HCT116 (cell line): Measurements from ENCODE around the gene POLG.

Source experiments
- EGR1 ChIP-seq: IDR thresholded peaks from 2 replicates; pipeline ENCODE4 v1.6.1; 2012; ENCODE audit warnings: low read depth
- ZBTB33 ChIP-seq: IDR thresholded peaks from 2 replicates; pipeline ENCODE4 v1.6.1; 2011; ENCODE audit warnings: mild to moderate bottlenecking, low read length, moderate library complexity; ENCODE audit not compliant: insufficient replicate concordance; ENCODE audit errors: extremely low read depth
- TF ChIP-seq, protein P1 (sequence below), 3 experiments: fragments of 200-600 bp in 1 of 3; sonication (generic) in 1 of 3; IDR thresholded peaks in 2 of 3; conservative IDR thresholded peaks in 1 of 3; 2 replicates each; pipeline ENCODE4 v1.5.1; 2012 to 2017; ENCODE audit warnings: low read depth in 2 of 3, low read length in 2 of 3, antibody characterized with exemption in 1 of 3, borderline replicate concordance in 1 of 3, control low read depth in 1 of 3, mild to moderate bottlenecking in 1 of 3, mixed read lengths in 1 of 3, mixed run types in 1 of 3, moderate library complexity in 1 of 3; ENCODE audit not compliant: insufficient read depth in 1 of 3

DNA sequence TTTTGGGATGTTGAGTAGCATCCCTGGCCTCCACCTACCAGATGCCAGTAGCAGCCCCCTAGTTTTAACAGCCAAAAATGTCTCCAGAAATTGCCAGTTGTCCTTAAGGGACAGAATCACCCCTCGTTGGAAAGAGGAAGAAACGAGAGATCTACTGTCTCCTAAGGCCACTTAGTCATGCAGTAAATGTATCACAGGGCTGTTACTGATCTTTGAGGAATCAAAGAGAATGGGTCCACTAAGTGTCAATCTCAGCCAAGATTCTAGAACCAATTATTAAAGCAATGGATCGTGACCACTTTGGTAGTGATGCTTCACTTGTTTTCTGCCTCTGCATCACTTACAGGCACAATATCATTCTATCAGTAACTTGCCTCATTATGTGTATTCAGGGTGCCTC lies 26.4 kb downstream of the POLG start:
- TF ChIP-seq, protein P1, sequence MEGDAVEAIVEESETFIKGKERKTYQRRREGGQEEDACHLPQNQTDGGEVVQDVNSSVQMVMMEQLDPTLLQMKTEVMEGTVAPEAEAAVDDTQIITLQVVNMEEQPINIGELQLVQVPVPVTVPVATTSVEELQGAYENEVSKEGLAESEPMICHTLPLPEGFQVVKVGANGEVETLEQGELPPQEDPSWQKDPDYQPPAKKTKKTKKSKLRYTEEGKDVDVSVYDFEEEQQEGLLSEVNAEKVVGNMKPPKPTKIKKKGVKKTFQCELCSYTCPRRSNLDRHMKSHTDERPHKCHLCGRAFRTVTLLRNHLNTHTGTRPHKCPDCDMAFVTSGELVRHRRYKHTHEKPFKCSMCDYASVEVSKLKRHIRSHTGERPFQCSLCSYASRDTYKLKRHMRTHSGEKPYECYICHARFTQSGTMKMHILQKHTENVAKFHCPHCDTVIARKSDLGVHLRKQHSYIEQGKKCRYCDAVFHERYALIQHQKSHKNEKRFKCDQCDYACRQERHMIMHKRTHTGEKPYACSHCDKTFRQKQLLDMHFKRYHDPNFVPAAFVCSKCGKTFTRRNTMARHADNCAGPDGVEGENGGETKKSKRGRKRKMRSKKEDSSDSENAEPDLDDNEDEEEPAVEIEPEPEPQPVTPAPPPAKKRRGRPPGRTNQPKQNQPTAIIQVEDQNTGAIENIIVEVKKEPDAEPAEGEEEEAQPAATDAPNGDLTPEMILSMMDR (IDR thresholded peaks at IDR 0.05 in 2 of 3, conservative IDR thresholded peaks at IDR 0.05 in 1 of 3; ENCODE audit: borderline replicate concordance in 1 of 3, insufficient read depth in 1 of 3, low read depth in 2 of 3, low read length in 2 of 3): no peak
- TF ChIP-seq EGR1: no peak
- TF ChIP-seq ZBTB33: no peak
